ENCODE results near the gene ATP6V1G2. TPM values are rescaled to one million over a fixed set of nuclear protein-coding genes. Genes with fewer than 3 reads are reported as not detected.
"Not testable (repeated sequence)": the region's sequence is repeated elsewhere in the genome, so short reads cannot be mapped to it uniquely, and the experiment has no call there.

Gene ATP6V1G2
- 1 to 10 TPM; 1.0 to 3.8 TPM for total RNA-seq

DNA sequence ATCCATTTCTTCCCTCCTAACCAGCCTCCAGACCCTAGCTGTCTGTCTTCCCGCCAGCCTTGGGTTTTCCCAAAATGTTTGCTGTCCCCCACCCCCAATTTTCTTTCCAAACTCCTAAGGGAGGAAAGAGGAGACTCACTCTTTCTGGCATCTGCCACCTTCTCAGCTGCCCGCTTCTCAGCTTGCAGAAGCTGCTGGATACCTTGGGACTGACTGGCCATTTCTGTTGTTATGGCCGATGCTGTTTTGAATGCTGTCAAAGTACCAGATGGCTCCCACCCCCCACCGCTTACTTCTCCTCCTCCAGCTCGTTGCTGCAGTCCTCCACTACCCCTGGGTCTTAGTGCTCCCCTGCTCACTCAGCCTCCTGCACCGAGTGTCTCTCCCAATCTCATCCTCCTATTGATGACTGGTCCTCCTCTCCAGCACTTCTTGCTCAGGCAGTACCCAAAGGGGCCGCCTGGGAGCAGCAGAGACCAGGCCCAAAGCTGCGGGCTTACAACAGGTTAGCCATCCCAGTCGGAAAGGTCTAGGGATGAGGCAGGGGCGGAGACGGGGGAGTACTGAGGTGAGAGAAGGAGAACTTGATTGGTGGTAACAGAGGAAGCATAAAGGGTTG, at the start of gene ATP6V1G2:
TSS of gene ATP6V1G2 (minus strand) at position 270 of the 619 bp plus-strand sequence. CDS start at position 221, 49 bp downstream.
- Mint-ChIP-seq H3K27me3 (no peaks in the 10 kb centered on the region), H3K4me3 (peak within 1 kb of the TSS; percentile 83), H3K27ac (peak within 1 kb of the TSS; percentile 88), H3K9me3 (ENCODE audit: low read depth) (no peaks in the 10 kb centered on the region), H3K36me3 (peaks cover 13% of the 10 kb centered on the region), H3K4me1 (peaks cover 54% of the 10 kb centered on the region)
- peak; percentile 95 for DNase-seq
- CTCF ChIA-PET = interaction anchor here (0.8 to 16.9 kb wide), 8 partner anchors 29 to 290 kb away, joined by 3 to 952 read pairs (median 6); partner anchors contain the start of genes BAG6, LST1, LTB and MICB
- ATAC-seq = peak; percentile 66

DNA sequence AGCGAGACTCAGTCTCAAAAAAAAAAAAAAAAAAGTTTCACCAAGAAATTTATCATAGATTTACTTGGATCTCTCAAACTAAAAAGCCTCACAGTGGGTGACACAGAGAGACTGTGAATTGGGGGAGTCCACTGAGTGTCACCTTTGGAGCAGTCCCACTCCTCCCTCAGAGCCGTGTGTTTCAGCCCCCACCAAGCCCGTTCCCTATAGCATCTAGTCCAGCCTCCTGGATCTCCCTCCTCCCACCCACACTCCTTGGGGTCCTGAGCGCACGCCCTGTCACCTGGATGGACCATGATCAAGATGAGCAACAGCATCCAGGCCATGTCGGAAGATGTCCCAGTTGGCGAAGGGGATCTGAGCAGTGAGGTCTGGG, 46.0 kb upstream of the ATP6V1G2 start:
- Mint-ChIP-seq H3K27ac (peak overlapping the region; percentile 91), H3K4me3 (peak overlapping the region; percentile 78), H3K9me3 (ENCODE audit: low read depth) (no peaks in the 10 kb centered on the region), H3K36me3 (peaks cover 22% of the 10 kb centered on the region), H3K27me3 (no peaks in the 10 kb centered on the region), H3K4me1 (peaks cover 72% of the 10 kb centered on the region)
- no peak for DNase-seq
- CTCF ChIA-PET = interaction anchor here (0.8 to 26.0 kb wide), 8 partner anchors 9 to 146 kb away, joined by 3 to 952 read pairs (median 24); partner anchors contain the start of genes ATP6V1G2, BAG6, DDX39B and LST1
- no peak for ATAC-seq

GRCh38 chr6:31590691-31591090, 44.3 kb upstream of the ATP6V1G2 start:
- not testable (repeated sequence) for H3K4me3 Mint-ChIP-seq; ATAC-seq; H3K9me3 Mint-ChIP-seq (ENCODE audit: low read depth); DNase-seq; H3K27me3 Mint-ChIP-seq
- peaks cover 78% of the 10 kb centered on the region for H3K4me1 Mint-ChIP-seq
- H3K27ac Mint-ChIP-seq = peak overlapping the region; percentile 24
- CTCF ChIA-PET = interaction anchor here (1.1 to 26.0 kb wide), 3 partner anchors 8 to 44 kb away, joined by 4 to 952 read pairs (median 931); partner anchors contain the start of genes ATP6V1G2, DDX39B, LST1 and LTB
- H3K36me3 Mint-ChIP-seq = peaks cover 25% of the 10 kb centered on the region

- H3K9me3 Mint-ChIP-seq (ENCODE audit: low read depth) = no peaks in the 10 kb centered on the region
- ATAC-seq (no peak), DNase-seq (no peak)
- CTCF ChIA-PET = interaction anchor here (1.0 to 26.0 kb wide), 5 partner anchors 5 to 43 kb away, joined by 4 to 952 read pairs (median 931); partner anchors contain the start of genes AIF1, ATP6V1G2, DDX39B and LST1
- H3K36me3 Mint-ChIP-seq = peaks cover 25% of the 10 kb centered on the region
- H3K4me1 Mint-ChIP-seq = peaks cover 87% of the 10 kb centered on the region
- no peaks in the 10 kb centered on the region for H3K27me3 Mint-ChIP-seq
- H3K4me3 Mint-ChIP-seq = peak overlapping the region; percentile 9
- H3K27ac Mint-ChIP-seq = peak overlapping the region; percentile 71
Observed at GRCh38 chr6:31588871-31589650, 42.7 kb upstream of the ATP6V1G2 start.

DNA sequence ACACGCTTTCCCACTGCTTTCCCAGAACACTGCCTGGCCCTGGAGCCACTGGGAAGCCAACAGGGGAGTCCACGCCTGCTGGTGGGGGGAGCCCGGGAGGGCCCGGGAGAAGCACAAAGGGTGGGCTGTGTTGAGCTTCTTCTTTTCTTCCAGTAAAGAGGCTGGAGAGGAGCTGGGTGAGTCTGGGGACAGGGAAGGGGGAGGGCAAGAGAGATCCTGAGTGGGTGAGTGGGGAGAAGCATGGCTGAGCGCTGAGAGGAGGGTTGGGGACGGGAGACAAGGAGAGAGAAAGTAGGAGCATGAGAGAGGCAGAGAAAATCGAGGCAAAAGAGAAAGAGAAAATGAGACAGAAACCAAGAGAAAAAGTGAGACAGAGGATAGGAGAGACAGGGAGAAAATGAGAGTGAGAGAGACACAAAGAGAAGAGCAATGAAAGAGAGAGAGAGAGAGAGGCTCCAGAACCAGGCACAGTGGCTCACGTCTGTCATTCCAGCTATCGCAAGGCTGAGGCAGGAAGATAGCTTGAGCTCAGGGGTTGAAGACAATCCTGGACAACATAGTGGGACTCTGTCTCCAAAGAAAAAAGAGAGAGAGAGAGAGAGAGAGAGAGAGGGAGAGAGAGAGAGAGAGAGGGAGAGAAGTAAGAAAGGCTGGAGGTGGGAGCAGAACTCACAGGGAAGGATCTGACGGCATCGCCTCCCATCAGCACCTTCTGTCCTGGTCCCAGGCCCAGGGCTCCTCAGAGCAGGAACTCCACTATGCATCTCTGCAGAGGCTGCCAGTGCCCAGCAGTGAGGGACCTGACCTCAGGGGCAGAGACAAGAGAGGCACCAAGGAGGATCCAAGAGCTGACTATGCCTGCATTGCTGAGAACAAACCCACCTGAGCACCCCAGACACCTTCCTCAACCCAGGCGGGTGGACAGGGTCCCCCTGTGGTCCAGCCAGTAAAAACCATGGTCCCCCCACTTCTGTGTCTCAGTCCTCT, 41.7 kb upstream of the ATP6V1G2 start:
- peaks cover 87% of the 10 kb centered on the region for H3K4me1 Mint-ChIP-seq
- DNase-seq (no peak), ATAC-seq (peak; percentile 6)
- no peaks in the 10 kb centered on the region for H3K27me3 Mint-ChIP-seq
- H3K9me3 Mint-ChIP-seq (ENCODE audit: low read depth) = no peaks in the 10 kb centered on the region
- H3K36me3 Mint-ChIP-seq = peaks cover 27% of the 10 kb centered on the region
- CTCF ChIA-PET = interaction anchor here (0.6 to 26.0 kb wide), 7 partner anchors 6 to 242 kb away, joined by 3 to 952 read pairs (median 189); partner anchors contain the start of genes AIF1, ATP6V1G2, DDX39B and LST1
- H3K4me3 Mint-ChIP-seq = peak overlapping the region; percentile 83
- H3K27ac Mint-ChIP-seq = peak overlapping the region; percentile 96

DNA sequence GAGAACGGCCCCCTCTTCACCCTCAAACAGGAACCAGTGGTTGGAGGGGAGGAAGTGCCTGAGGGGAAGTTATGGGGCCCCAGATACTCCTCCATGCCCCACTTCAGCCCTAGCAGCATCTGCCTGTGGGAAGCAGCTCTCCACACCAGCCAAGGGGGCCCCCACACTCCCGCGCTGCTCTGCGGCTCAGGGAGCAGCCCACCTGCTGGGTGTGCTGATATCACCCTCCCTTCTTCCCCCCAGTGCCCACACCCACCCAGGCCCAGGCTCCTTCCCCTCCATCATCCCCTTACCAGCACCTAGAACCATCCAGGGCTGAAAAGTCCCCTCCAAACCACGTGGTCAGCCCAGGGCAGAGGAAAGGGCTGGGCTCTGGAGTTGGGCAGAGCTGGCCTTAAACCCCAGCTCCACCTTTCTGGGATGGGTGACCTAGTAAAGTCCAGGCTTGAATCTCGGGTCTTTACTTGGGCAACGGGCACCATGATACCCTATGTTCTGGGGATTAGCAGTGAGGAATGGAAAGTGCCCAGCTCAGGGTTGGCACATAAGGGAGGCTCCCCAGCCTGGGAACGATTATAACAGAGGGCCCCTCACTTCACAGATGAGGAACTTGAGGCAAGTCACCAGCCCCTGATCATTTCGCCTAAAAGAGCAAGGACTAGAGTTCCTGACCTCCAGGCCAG, 40.3 kb upstream of the ATP6V1G2 start:
- peak; percentile 32 for ATAC-seq
- Mint-ChIP-seq H3K27me3 (no peaks in the 10 kb centered on the region), H3K4me1 (peaks cover 83% of the 10 kb centered on the region), H3K36me3 (peaks cover 37% of the 10 kb centered on the region), H3K27ac (peak overlapping the region; percentile 96), H3K9me3 (ENCODE audit: low read depth) (no peaks in the 10 kb centered on the region), H3K4me3 (peak overlapping the region; percentile 83)
- no peak for DNase-seq
- CTCF ChIA-PET = interaction anchor here (0.8 to 26.0 kb wide), 9 partner anchors 6 to 220 kb away, joined by 3 to 952 read pairs (median 5); partner anchors contain the start of genes ATP6V1G2, DDX39B, GPANK1 and LST1

DNA sequence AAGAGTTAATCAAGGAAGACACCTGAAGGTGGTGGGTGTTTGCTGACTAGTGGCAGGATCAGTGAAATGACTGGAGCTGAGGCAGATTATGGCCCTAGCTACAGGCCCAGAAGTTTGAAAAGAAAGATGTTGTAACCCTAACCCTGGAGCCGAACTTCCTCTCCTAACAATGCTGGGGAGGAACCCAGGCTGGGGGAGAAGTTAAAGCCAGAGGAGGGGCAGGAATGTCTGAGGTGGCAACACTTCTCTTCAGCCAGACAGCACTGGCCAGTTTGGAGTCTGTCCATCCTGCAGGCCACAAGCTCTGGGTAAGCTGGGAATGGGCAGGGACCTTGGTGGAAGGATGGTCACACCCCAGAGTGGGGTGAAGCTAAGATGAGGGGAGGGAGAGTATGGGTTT, 39.6 kb upstream of the ATP6V1G2 start, which contains the start of gene LST1:
TSS of gene LST1 (plus strand) at position 270 of the 400 bp plus-strand sequence. CDS start 1,023 bp downstream, outside the sequence.
- peak within 1 kb of the TSS; percentile 96 for H3K27ac Mint-ChIP-seq
- no peaks in the 10 kb centered on the region for H3K9me3 Mint-ChIP-seq (ENCODE audit: low read depth)
- H3K4me3 Mint-ChIP-seq = peak within 1 kb of the TSS; percentile 83
- DNase-seq = no peak
- peaks cover 44% of the 10 kb centered on the region for H3K36me3 Mint-ChIP-seq
- ATAC-seq = peak; percentile 7
- CTCF ChIA-PET = interaction anchor here (1.1 to 26.0 kb wide), 7 partner anchors 5 to 219 kb away, joined by 3 to 952 read pairs (median 189); partner anchors contain the start of genes ATP6V1G2, DDX39B, LST1 and LTB
- no peaks in the 10 kb centered on the region for H3K27me3 Mint-ChIP-seq
- H3K4me1 Mint-ChIP-seq = peaks cover 76% of the 10 kb centered on the region

- Mint-ChIP-seq H3K27ac (peak overlapping the region; percentile 96), H3K4me1 (peaks cover 71% of the 10 kb centered on the region), H3K36me3 (peaks cover 46% of the 10 kb centered on the region), H3K9me3 (ENCODE audit: low read depth) (no peaks in the 10 kb centered on the region), H3K27me3 (no peaks in the 10 kb centered on the region), H3K4me3 (peak overlapping the region; percentile 83)
- CTCF ChIA-PET = interaction anchor here (1.1 to 26.0 kb wide), 6 partner anchors 4 to 39 kb away, joined by 3 to 952 read pairs (median 560); partner anchors contain the start of genes ATP6V1G2, DDX39B, LST1 and LTB
- DNase-seq (peak; percentile 77), ATAC-seq (peak; percentile 28)
Observed at GRCh38 chr6:31585491-31585890, 39.1 kb upstream of the ATP6V1G2 start.

GRCh38 chr6:31582230-31582643, 35.8 kb upstream of the ATP6V1G2 start, which contains the start of gene LTB:
LTB (minus strand) TSS chr6:31582424; CDS start chr6:31582417, 7 bp downstream.
- DNase-seq (peak; percentile 69), ATAC-seq (peak; percentile 4)
- no peaks in the 10 kb centered on the region for H3K9me3 Mint-ChIP-seq (ENCODE audit: low read depth)
- CTCF ChIA-PET = interaction anchor here (1.2 to 26.0 kb wide), 7 partner anchors 1 to 245 kb away, joined by 3 to 952 read pairs (median 189); partner anchors contain the start of genes ATP6V1G2, DDX39B, HSPA1B and LST1
- H3K27ac Mint-ChIP-seq = peak within 1 kb of the TSS; percentile 94
- H3K4me1 Mint-ChIP-seq = peaks cover 70% of the 10 kb centered on the region
- H3K27me3 Mint-ChIP-seq = no peaks in the 10 kb centered on the region
- peak within 1 kb of the TSS; percentile 86 for H3K4me3 Mint-ChIP-seq
- peaks cover 48% of the 10 kb centered on the region for H3K36me3 Mint-ChIP-seq

DNA sequence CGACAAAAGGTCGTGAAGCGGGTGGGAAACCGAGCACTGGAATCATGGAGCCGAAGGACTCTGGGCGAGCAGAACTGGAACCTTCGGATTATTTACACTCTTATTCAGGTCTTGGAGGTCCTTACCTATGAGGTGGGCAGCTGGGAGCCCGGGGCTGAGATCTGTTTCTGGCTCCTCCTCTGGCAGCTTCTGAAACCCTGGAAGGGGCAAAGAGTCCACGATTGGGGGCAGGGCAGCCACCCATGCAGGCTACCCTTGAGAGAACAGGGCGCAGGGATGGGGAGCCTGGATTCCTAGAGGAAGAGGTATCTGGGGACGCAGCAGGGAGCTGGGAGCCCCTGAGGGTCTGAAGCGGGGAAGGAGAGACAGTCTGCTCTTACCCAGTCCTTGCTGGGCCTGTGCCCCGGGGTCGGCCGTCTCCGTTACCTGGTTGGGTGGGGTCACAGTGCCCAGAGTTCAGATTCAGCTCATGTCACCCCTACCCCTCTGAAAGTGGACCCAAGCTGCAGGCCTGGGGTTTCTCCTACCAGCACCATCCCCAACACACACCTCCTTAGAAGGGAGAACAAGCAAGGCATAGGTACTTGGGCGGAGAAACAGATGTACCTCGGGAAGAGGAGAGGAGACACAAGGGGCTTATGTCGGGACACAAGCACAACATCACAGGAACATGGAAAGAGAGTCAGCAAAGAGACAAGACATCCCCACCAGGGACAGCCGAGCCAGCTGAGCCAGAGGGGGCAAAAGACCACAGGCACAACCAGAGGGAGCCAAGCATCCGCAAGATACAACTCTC, 35.2 kb upstream of the ATP6V1G2 start:
- H3K4me1 Mint-ChIP-seq = peaks cover 70% of the 10 kb centered on the region
- H3K36me3 Mint-ChIP-seq = peaks cover 52% of the 10 kb centered on the region
- CTCF ChIA-PET = interaction anchor here (0.7 to 26.0 kb wide), 9 partner anchors 12 to 246 kb away, joined by 3 to 952 read pairs (median 19); partner anchors contain the start of genes ATP6V1G2, DDX39B, HSPA1B and LST1
- no peak for DNase-seq
- H3K4me3 Mint-ChIP-seq = peak overlapping the region; percentile 86
- no peaks in the 10 kb centered on the region for H3K27me3 Mint-ChIP-seq
- H3K9me3 Mint-ChIP-seq (ENCODE audit: low read depth) = no peaks in the 10 kb centered on the region
- ATAC-seq = no peak
- H3K27ac Mint-ChIP-seq = peak overlapping the region; percentile 94

Measured in activated CD8-positive, alpha-beta memory T cell treated with anti-CD3 and anti-CD28 coated beads, Interleukin-2, amount 10 ng/mL, durations not matched to agents 7 days and 5 days (primary cell).